HL-60 (cell line): ENCODE measurements around the gene CACFD1.

Experiments used
- DNase-seq, 2 experiments: peaks; one replicate each; pipeline ENCODE4 v3.0.0-alpha.2; 2010 to 2020; ENCODE audit warnings: low read depth in 1 of 2, low spot score in 1 of 2
- H3K27ac ChIP-seq: fragments of 250-450 bp; sonication (Bioruptor Pico); replicated peaks from 2 replicates; pipeline ENCODE4 v1.5.1; 2020; ENCODE audit warnings: mild to moderate bottlenecking, moderate library complexity
- H3K27me3 ChIP-seq: fragments of 250-450 bp; sonication (Bioruptor Pico); 2 replicates; pipeline ENCODE4 v1.5.1; 2021; ENCODE audit warnings: mild to moderate bottlenecking, moderate library complexity; ENCODE audit not compliant: insufficient read depth, poor library complexity, severe bottlenecking
- H3K4me3 ChIP-seq: replicated peaks from 2 replicates; pipeline ENCODE4 v1.5.1; 2011; ENCODE audit warnings: mild to moderate bottlenecking, control low read depth, low read length; ENCODE audit not compliant: insufficient read depth
- GABPA ChIP-seq: IDR thresholded peaks from 2 replicates; pipeline ENCODE4 v1.6.1; 2012; ENCODE audit warnings: low read depth
- POLR2AphosphoS5 ChIP-seq: IDR thresholded peaks from 2 replicates; pipeline ENCODE4 v1.6.1; 2012; ENCODE audit warnings: low read depth
- SPI1 ChIP-seq: IDR thresholded peaks from 2 replicates; pipeline ENCODE4 v1.6.1; 2012; ENCODE audit warnings: low read depth, mild to moderate bottlenecking, borderline replicate concordance
- TF ChIP-seq, protein P1 (sequence below): IDR thresholded peaks from one replicate; pipeline ENCODE4 v1.5.1; 2011; ENCODE audit warnings: low read length, control low read depth, inconsistent platforms; ENCODE audit not compliant: insufficient read depth
- TF ChIP-seq, protein P2 (sequence below): IDR thresholded peaks from 2 replicates; pipeline ENCODE4 v1.6.1; 2012; ENCODE audit warnings: low read depth; ENCODE audit not compliant: insufficient replicate concordance

Gene CACFD1

DNA sequence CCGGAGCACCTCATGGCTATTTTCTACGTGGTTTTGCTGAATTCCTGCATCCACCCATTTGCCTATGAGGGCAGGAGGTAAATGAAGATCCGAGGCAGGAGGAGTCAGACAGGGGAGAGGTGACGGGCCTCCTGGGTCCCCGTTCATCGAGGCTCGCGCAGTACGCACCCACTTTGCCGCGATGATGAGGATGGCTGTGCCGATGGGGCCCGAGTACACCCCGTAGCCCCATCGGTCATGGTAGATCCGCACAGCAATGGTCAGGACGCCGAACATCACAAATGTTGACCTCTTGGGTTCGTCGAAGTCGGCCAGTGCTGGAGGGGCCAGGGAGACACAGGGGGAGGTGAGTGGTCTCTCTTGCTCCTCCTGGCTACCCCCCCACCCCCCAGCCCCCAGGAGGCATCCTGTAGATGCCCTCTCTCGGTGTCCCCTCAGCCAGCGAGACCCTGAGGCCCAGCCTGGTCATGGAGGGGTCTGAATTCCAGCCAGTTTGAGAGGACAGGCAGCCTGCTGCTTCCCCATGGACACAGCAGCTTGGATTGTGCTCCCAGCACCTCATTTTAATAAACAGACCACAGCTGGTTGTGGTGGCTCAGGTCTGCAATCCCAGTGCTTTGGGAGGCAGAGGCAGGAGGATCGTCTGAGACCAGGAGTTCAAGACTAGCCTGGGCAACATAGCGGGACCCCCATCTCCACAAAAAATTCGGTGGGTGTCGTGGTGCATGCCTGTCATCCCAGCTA lies 59.1 kb downstream of the CACFD1 start:
- no peak overlapping the region for H3K27ac ChIP-seq
- no peak for TF ChIP-seq GABPA
- no peak for TF ChIP-seq POLR2AphosphoS5
- H3K4me3 ChIP-seq, result no peak overlapping the region

GRCh38 chr9:133519693-133520092 lies 59.9 kb downstream of the CACFD1 start:
- DNase-seq, result no peak
- no peak for TF ChIP-seq POLR2AphosphoS5
- no peak for TF ChIP-seq SPI1
- TF ChIP-seq, protein P1, sequence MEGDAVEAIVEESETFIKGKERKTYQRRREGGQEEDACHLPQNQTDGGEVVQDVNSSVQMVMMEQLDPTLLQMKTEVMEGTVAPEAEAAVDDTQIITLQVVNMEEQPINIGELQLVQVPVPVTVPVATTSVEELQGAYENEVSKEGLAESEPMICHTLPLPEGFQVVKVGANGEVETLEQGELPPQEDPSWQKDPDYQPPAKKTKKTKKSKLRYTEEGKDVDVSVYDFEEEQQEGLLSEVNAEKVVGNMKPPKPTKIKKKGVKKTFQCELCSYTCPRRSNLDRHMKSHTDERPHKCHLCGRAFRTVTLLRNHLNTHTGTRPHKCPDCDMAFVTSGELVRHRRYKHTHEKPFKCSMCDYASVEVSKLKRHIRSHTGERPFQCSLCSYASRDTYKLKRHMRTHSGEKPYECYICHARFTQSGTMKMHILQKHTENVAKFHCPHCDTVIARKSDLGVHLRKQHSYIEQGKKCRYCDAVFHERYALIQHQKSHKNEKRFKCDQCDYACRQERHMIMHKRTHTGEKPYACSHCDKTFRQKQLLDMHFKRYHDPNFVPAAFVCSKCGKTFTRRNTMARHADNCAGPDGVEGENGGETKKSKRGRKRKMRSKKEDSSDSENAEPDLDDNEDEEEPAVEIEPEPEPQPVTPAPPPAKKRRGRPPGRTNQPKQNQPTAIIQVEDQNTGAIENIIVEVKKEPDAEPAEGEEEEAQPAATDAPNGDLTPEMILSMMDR, result no peak
- TF ChIP-seq, protein P2, sequence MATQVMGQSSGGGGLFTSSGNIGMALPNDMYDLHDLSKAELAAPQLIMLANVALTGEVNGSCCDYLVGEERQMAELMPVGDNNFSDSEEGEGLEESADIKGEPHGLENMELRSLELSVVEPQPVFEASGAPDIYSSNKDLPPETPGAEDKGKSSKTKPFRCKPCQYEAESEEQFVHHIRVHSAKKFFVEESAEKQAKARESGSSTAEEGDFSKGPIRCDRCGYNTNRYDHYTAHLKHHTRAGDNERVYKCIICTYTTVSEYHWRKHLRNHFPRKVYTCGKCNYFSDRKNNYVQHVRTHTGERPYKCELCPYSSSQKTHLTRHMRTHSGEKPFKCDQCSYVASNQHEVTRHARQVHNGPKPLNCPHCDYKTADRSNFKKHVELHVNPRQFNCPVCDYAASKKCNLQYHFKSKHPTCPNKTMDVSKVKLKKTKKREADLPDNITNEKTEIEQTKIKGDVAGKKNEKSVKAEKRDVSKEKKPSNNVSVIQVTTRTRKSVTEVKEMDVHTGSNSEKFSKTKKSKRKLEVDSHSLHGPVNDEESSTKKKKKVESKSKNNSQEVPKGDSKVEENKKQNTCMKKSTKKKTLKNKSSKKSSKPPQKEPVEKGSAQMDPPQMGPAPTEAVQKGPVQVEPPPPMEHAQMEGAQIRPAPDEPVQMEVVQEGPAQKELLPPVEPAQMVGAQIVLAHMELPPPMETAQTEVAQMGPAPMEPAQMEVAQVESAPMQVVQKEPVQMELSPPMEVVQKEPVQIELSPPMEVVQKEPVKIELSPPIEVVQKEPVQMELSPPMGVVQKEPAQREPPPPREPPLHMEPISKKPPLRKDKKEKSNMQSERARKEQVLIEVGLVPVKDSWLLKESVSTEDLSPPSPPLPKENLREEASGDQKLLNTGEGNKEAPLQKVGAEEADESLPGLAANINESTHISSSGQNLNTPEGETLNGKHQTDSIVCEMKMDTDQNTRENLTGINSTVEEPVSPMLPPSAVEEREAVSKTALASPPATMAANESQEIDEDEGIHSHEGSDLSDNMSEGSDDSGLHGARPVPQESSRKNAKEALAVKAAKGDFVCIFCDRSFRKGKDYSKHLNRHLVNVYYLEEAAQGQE, result no peak
- no peak for TF ChIP-seq GABPA
- Histone ChIP-seq H3K4me3 (no peak overlapping the region), H3K27ac (no peak overlapping the region), H3K27me3 (peaks cover 2% of the 10 kb centered on the region)

More for the DNA sequence above, 59.1 kb downstream of the CACFD1 start:
- peaks cover 2% of the 10 kb centered on the region for H3K27me3 ChIP-seq
- DNase-seq, result no peak

DNA sequence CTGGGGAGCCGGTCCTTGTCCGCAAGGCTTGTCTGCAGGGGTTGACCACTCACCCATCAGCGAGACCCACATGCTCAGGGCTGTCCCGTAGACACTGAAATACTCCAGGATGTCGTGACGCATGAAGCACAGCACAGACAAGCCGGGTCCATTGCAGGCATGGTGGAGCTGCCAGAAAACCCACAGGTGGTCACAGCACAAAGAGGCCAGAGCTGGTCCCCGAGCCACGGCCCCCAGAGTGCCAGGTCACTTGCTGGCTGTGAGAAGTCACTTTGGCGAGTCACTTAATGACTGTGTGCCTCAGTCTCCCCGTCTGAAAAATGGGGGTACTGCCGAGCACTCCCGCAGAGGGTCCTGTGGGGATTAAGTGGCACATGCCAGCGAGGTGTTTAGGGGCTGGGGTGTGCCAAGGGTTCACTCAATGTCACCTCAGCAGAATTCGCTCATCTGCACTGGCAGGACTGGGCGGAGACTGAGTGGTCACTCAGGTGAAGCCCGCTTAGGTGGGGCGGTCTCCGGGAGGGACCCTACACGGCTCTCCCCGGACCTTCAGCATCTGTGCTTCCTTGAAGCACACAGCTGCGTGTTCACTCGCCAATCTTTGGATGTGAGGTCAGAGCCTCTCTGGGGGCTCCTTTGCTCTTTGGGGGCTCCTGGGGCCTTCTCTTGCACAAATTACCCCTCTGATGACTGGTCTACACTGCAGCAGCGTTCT lies 60.5 kb downstream of the CACFD1 start:
- no peak for TF ChIP-seq GABPA
- TF ChIP-seq SPI1, result no peak
- TF ChIP-seq, protein P2, result no peak
- TF ChIP-seq POLR2AphosphoS5, result no peak
- TF ChIP-seq, protein P1, result no peak
- H3K27me3 ChIP-seq, result peaks cover 2% of the 10 kb centered on the region
- DNase-seq, result no peak
- no peak overlapping the region for H3K27ac ChIP-seq
- no peak overlapping the region for H3K4me3 ChIP-seq
